Left colon (tissue), 2 donors: ENCODE data around the gene ANKIB1. TPM values are rescaled to one million over a fixed set of nuclear protein-coding genes. Genes with fewer than 3 reads are reported as not detected.
"Not testable (repeated sequence)": the region's sequence is repeated elsewhere in the genome, so short reads cannot be mapped to it uniquely, and the experiment has no call there.

Experiments used
- ATAC-seq: fragments of 200-7000 bp; cut with Tn5 transposase; one replicate; pipeline ENCODE4 v1.9.1; 2020; ENCODE audit warnings: mild to moderate bottlenecking, moderate library complexity
- DNase-seq, 2 donors: peaks; one replicate each; pipeline ENCODE4 v3.0.0-alpha.2; 2020
- intact Hi-C, 2 donors: fragments of 100-400 bp; cut with DNase I in 1 of 2; cut with micrococcal nuclease in 1 of 2; formaldehyde crosslinking; loops; one replicate each; pipeline versions ENCODE4 v1.11.2 to v1.14.0; 2022; cut with DNase I, micrococcal nuclease
- total RNA-seq, 2 donors: library from RNA; stranded (reverse); fragmentation: NEBNext Ultra II Directional; extraction: Animal tissue kit (Norgen Biotek cat#: 25700); gene quantifications; one replicate each; pipeline ENCODE4 v1.2.1, GENCODE V29; 2021
- donor health status: DM: no; HTN: no; CAD: no.
- donor health status: DM: yes; HTN: yes; CAD: no.

The ANKIB1 gene
- total RNA-seq, 2 donors from 2014 or later = 40.9 to 46.0 TPM

- ATAC-seq (no peak), DNase-seq (no peak)
- intact Hi-C loops = no loop called here
These were observed 116.4 kb downstream of the ANKIB1 start for GRCh38 chr7:92362131-92362530.

GRCh38 chr7:92366730-92367129 lies 121.0 kb downstream of the ANKIB1 start:
- ATAC-seq (no peak), DNase-seq (no peak)
- intact Hi-C loops = no loop called here

- no peak for ATAC-seq
- DNase-seq = no peak
- intact Hi-C loops = no loop called here
These were observed 123.0 kb downstream of the ANKIB1 start for GRCh38 chr7:92368741-92369140.

GRCh38 chr7:92375013-92375412 lies 129.2 kb downstream of the ANKIB1 start:
- ATAC-seq = no peak
- no peak for DNase-seq
- intact Hi-C loops = no loop called here

GRCh38 chr7:92391071-92391470 lies 145.3 kb downstream of the ANKIB1 start:
- DNase-seq (no peak), ATAC-seq (no peak)
- intact Hi-C loops = no loop called here

GRCh38 chr7:92397542-92397941 lies 151.8 kb downstream of the ANKIB1 start:
- intact Hi-C loops = no loop called here
- no peak for DNase-seq
- no peak for ATAC-seq

- DNase-seq = no peak
- intact Hi-C loops = no loop called here
- ATAC-seq = peak; percentile 42
These were observed 154.2 kb downstream of the ANKIB1 start for GRCh38 chr7:92400013-92400412.

GRCh38 chr7:92402920-92403759 lies 157.4 kb downstream of the ANKIB1 start:
- intact Hi-C loops = no loop called here
- DNase-seq (no peak), ATAC-seq (peak; percentile 23)

GRCh38 chr7:92403760-92404074 lies 157.9 kb downstream of the ANKIB1 start:
- ATAC-seq (no peak), DNase-seq (no peak)
- intact Hi-C loops = no loop called here

- DNase-seq = no peak
- ATAC-seq = no peak
- intact Hi-C loops = no loop called here
These were observed 158.4 kb downstream of the ANKIB1 start for GRCh38 chr7:92404170-92404614.

- DNase-seq (no peak), ATAC-seq (no peak)
- intact Hi-C loops = no loop called here
These were observed 163.6 kb downstream of the ANKIB1 start for GRCh38 chr7:92409357-92409756.

GRCh38 chr7:92410162-92410561 lies 164.4 kb downstream of the ANKIB1 start:
- ATAC-seq, intact Hi-C loops, DNase-seq: not testable (repeated sequence)

- DNase-seq = no peak
- intact Hi-C loops = no loop called here
- ATAC-seq = no peak
These were observed 167.0 kb downstream of the ANKIB1 start for GRCh38 chr7:92412745-92413144.

GRCh38 chr7:92413550-92413949 lies 167.8 kb downstream of the ANKIB1 start:
- DNase-seq = no peak
- intact Hi-C loops = no loop called here
- no peak for ATAC-seq

GRCh38 chr7:92415225-92415624 lies 169.5 kb downstream of the ANKIB1 start:
- no peak for DNase-seq
- intact Hi-C loops = no loop called here
- ATAC-seq = no peak

GRCh38 chr7:92417913-92418312 lies 172.1 kb downstream of the ANKIB1 start:
- no peak for DNase-seq

GRCh38 chr7:92421676-92422435 lies 176.1 kb downstream of the ANKIB1 start:
- ATAC-seq = peak; percentile 56
- peak in 1 of 2 donors; percentile 37 for DNase-seq
- intact Hi-C loops = no loop called here

More at GRCh38 chr7:92417913-92418312, 172.1 kb downstream of the ANKIB1 start:
- intact Hi-C loops = no loop called here
- no peak for ATAC-seq

- no peak for ATAC-seq
- no peak for DNase-seq
- intact Hi-C loops = no loop called here
These were observed 177.2 kb downstream of the ANKIB1 start for GRCh38 chr7:92422926-92423325.

GRCh38 chr7:92423710-92424131 lies 177.9 kb downstream of the ANKIB1 start:
- intact Hi-C loops = no loop called here
- ATAC-seq (no peak), DNase-seq (no peak)

GRCh38 chr7:92425311-92425947 lies 179.7 kb downstream of the ANKIB1 start:
- intact Hi-C loops = no loop called here
- peak; percentile 38 to 43 for DNase-seq

More at GRCh38 chr7:92425311-92425947, 179.7 kb downstream of the ANKIB1 start:
- peak; percentile 51 for ATAC-seq
